ENCODE measurements around the gene ACOX1.
A peak's percentile ranks its signal among the peaks of the same experiment; 100 is the strongest.

ACOX1 gene

DNA sequence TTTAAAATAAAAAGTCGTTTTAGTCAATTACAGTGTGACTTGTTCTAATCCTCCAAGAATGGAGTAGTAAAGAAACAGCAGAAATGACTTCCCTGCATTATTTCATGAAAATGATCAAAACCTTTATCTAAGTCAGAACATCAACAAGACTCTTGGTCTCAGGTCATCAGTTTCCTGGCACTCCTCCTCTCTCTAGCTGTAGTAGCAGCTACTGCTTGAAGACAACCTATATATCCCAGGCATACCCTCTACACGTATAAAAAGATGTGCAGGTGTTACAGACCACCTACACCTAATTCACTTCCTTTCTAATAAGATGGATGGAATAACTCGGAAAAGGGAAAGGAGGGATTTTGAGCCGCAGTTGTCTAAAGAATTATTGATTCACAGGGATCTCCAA is 36.5 kb downstream of the ACOX1 start:
- no peak for DNase-seq (ENCODE audit: insufficient read length)
- FAIRE-seq = no peak
- TF ChIP-seq TAF1 (IDR thresholded peaks at IDR 0.05; ENCODE audit: borderline replicate concordance, low read depth, low read length) (no peak), POLR2AphosphoS5 (IDR thresholded peaks at IDR 0.05; ENCODE audit: low read depth, low read length) (no peak), POLR2A (IDR thresholded peaks at IDR 0.05; ENCODE audit: low read depth, low read length) (no peak)

DNA sequence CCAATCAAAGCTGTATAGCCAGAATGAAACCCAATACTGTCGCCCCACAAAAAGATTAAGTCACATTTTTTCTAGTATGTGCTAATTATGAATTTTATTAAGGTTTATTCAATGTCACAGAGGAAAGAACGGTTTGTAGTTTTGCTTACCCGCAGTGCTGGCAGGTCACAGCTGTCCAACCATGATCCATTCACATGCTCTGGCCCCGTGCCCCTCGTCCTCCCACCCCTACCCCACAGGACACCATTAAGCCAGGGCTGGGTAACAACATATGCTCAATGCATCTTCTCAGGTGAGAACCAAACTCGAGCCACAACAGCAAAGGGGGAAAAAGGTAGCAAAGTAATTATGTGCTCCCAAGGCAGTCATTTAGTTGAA is 37.5 kb downstream of the ACOX1 start:
- FAIRE-seq (no peak), DNase-seq (ENCODE audit: insufficient read length) (no peak)
- TF ChIP-seq POLR2AphosphoS5 (IDR thresholded peaks at IDR 0.05; ENCODE audit: low read depth, low read length) (no peak), POLR2A (IDR thresholded peaks at IDR 0.05; ENCODE audit: low read depth, low read length) (no peak), TAF1 (IDR thresholded peaks at IDR 0.05; ENCODE audit: borderline replicate concordance, low read depth, low read length) (no peak)

DNA sequence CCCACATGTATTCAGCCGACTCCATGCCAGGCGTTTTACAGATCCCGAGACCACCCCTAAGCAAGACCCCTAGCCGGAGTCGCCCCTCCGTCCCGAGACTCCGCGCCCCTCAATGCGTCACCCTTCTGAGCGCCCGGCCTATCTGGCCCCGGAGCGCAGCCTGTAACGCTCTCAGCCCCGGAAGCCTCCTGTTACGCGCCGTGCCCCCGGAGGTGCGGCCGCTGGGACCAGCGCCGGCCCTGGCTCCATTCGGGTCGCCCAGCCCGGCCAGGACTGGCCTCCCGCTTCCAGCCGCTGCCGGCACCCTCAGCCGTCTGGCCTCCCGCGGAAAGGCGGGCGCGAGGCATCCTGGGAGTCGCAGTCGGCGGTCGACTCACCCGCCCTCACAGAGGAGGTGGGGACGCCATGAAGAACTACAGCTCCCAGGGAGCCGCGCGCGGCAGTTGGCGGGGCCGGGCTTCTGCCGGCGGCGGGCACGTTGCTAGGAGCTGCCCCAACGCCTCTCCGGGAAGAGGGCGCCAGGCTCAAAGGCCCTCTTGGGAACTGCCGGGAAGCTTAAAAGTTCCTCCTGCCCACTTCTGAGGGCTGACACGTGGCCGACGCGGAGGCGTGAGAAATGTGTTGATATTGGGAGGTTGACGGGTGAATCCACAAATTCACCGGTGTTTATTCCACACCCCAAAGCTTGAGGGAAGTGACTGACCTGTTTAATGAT is 38.1 kb downstream of the ACOX1 start, which contains the start of gene FBF1:
Gene FBF1 (minus strand): TSS at position 316 of the 715 bp plus-strand sequence. CDS start 2,893 bp downstream, outside the sequence.
- peak; percentile 98 for DNase-seq (ENCODE audit: insufficient read length)
- peak; percentile 92 for FAIRE-seq
- TF ChIP-seq POLR2AphosphoS5 (IDR thresholded peaks at IDR 0.05; ENCODE audit: low read depth, low read length) (peak; percentile 79), TAF1 (IDR thresholded peaks at IDR 0.05; ENCODE audit: borderline replicate concordance, low read depth, low read length) (no peak), POLR2A (IDR thresholded peaks at IDR 0.05; ENCODE audit: low read depth, low read length) (peak; percentile 93)

DNA sequence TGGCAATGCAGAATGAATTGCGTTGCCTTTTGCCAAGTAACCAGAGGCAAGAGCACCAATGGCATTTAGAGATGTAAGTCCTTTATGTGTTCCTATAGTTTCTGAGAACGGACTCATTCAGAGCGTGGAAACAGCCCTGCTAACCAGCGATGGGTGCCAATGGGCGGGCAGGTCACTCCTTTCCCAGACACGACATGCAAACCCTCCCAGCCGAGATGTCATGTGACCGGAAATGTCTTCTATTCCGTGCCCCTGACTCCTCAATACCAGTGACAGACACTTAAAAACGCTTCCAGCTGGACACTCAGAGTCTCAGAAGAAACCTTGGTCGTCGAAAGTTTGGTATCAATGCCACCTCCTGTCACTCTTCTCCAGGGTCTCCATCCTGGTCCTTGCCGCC is 41.3 kb downstream of the ACOX1 start:
- FAIRE-seq = no peak
- TF ChIP-seq POLR2AphosphoS5 (IDR thresholded peaks at IDR 0.05; ENCODE audit: low read depth, low read length) (no peak), TAF1 (IDR thresholded peaks at IDR 0.05; ENCODE audit: borderline replicate concordance, low read depth, low read length) (no peak), POLR2A (IDR thresholded peaks at IDR 0.05; ENCODE audit: low read depth, low read length) (no peak)
- no peak for DNase-seq (ENCODE audit: insufficient read length)

DNA sequence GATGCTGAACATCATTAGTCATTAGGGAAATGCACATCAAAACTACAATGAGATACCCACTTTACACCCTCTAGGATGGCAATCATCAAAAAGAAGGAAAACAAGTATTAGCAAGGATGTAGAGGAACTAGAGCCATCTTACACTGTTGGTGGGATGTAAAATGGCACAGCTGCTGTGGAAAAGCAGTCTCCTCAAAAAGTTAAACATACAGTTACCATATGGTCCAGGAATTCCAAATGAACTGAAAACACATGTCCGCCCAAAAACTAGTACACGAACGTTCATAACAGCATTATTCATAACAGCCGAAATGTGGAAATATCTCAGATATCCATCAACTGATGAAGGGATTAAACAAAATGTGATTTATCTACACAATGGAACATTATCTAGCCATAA is 45.2 kb downstream of the ACOX1 start:
- DNase-seq (ENCODE audit: insufficient read length) = no peak
- no peak for FAIRE-seq
- no peak for TF ChIP-seq TAF1 (IDR thresholded peaks at IDR 0.05; ENCODE audit: borderline replicate concordance, low read depth, low read length)
- TF ChIP-seq POLR2AphosphoS5 (IDR thresholded peaks at IDR 0.05; ENCODE audit: low read depth, low read length) = no peak
- TF ChIP-seq POLR2A (IDR thresholded peaks at IDR 0.05; ENCODE audit: low read depth, low read length) = no peak

DNA sequence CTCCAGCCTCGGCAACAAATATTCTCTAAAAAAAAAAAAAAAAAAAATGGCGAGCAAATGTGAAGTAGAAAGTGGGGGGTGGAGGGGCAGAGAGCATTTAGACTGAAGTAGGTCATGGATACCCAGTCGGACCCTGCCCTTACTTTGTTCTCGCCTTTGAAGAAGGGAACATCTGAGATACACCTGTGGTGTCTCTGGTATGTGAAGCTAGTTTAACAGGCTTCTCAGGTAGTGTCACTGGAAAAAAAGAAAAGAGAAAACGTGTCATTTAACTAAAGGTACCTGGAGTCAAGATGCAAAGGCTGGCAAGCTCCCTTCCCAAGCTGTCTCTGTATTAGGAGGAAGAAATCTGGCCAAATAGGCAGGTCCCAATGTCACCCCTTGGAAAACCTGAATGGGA is 46.1 kb downstream of the ACOX1 start:
- no peak for FAIRE-seq

DNA sequence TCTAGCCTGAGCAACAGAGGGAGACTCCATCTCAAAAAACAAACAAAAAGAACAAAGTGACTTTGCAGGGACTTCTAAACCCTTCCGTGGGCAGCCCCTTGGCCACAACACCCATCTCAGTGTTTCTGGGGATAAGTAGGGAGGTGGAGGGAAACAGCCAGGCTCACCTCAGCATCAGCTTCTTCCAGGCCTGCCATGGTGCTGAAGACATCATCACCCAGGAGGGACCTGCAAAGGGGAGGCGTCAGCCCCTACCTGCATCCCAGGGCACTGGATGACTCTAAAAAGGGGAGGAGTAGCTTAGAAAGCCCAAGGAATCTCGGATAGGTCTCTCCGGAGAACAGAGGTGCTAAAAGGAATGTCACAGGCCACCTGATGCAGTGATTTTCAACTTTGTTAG is 47.9 kb downstream of the ACOX1 start:
- DNase-seq (ENCODE audit: insufficient read length) = no peak
- FAIRE-seq = no peak
- TF ChIP-seq POLR2A (IDR thresholded peaks at IDR 0.05; ENCODE audit: low read depth, low read length) (no peak), POLR2AphosphoS5 (IDR thresholded peaks at IDR 0.05; ENCODE audit: low read depth, low read length) (no peak), TAF1 (IDR thresholded peaks at IDR 0.05; ENCODE audit: borderline replicate concordance, low read depth, low read length) (no peak)

More for the DNA sequence above, 46.1 kb downstream of the ACOX1 start:
- no peak for DNase-seq (ENCODE audit: insufficient read length)
- TF ChIP-seq POLR2AphosphoS5 (IDR thresholded peaks at IDR 0.05; ENCODE audit: low read depth, low read length) = no peak
- no peak for TF ChIP-seq POLR2A (IDR thresholded peaks at IDR 0.05; ENCODE audit: low read depth, low read length)
- no peak for TF ChIP-seq TAF1 (IDR thresholded peaks at IDR 0.05; ENCODE audit: borderline replicate concordance, low read depth, low read length)

DNA sequence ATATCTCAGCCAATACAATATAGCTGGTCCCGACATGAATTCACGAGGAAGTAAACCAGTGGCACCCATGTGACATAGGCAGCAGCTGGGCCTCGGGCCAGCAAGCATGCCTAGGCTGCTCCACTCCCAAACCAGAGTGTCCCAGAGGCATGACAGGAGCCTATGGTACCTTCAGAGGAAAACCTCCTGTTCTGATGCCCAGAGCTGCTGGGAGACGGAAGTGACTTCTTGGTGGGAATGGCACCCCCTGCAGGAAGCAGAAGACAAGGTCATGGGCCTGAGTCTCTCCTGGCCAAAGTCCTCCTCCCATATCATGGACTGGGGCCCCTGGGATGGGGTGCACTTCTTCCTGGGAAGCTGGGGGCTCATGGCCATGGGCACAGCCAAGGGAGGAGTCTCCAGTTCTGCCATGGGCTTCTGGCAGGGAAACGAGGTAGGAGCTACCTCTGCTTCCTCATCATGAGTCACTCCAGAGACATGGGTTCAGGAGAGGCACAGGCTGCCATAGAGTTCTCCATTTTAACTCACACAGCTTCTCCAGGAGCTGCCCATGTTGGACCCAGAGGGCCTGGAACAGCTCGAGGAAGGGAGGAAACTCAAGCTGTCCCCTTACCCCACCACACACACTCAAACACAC is 51.6 kb downstream of the ACOX1 start:
- peak; percentile 50 for DNase-seq (ENCODE audit: insufficient read length)

DNA sequence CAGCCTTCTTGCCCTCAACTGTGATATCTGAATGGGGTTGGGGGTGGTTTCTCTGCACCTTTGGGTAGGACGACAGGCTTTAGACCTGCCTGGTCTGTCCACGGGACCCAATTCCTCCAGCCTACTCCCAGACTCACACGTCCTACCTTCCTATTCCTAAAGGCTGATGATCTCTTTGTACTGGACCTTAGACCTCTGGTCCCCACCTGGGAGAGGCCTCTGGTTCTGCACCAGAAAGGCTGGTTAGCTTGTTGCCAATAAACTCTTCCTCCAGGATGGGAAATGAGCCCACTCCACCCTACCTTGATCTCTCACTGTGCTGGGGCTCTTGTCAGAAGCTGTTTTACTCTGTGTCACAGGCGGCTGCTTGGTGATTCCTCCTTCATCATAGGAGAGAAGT is 52.5 kb downstream of the ACOX1 start:
- no peak for DNase-seq (ENCODE audit: insufficient read length)
- TF ChIP-seq TAF1 (IDR thresholded peaks at IDR 0.05; ENCODE audit: borderline replicate concordance, low read depth, low read length) (no peak), POLR2AphosphoS5 (IDR thresholded peaks at IDR 0.05; ENCODE audit: low read depth, low read length) (no peak), POLR2A (IDR thresholded peaks at IDR 0.05; ENCODE audit: low read depth, low read length) (no peak)
- no peak for FAIRE-seq

More for the DNA sequence above, 51.6 kb downstream of the ACOX1 start:
- TF ChIP-seq POLR2AphosphoS5 (IDR thresholded peaks at IDR 0.05; ENCODE audit: low read depth, low read length) (no peak), POLR2A (IDR thresholded peaks at IDR 0.05; ENCODE audit: low read depth, low read length) (no peak), TAF1 (IDR thresholded peaks at IDR 0.05; ENCODE audit: borderline replicate concordance, low read depth, low read length) (no peak)
- peak; percentile 73 for FAIRE-seq

DNA sequence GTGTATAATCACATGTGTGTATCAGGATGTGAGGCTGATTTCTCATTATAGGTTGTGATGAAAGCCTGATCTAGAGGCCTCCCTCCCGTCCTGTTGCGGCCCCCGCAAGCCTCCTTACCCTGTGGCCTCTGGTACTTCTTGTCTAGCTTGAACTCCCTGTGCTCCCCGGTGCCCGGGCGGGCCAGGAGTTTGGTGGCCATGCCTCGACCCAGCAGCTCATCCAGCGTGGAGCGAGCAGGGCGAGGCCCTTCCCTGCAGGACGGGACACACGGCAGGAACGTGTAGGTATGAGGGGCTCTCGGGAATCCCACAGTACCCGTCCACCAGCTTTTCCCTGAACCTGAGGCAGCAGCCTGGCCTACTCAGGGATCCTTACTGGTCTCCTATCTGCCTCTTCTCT is 53.1 kb downstream of the ACOX1 start:
- TF ChIP-seq POLR2AphosphoS5 (IDR thresholded peaks at IDR 0.05; ENCODE audit: low read depth, low read length) (no peak), POLR2A (IDR thresholded peaks at IDR 0.05; ENCODE audit: low read depth, low read length) (no peak), TAF1 (IDR thresholded peaks at IDR 0.05; ENCODE audit: borderline replicate concordance, low read depth, low read length) (no peak)
- FAIRE-seq (no peak), DNase-seq (ENCODE audit: insufficient read length) (no peak)

DNA sequence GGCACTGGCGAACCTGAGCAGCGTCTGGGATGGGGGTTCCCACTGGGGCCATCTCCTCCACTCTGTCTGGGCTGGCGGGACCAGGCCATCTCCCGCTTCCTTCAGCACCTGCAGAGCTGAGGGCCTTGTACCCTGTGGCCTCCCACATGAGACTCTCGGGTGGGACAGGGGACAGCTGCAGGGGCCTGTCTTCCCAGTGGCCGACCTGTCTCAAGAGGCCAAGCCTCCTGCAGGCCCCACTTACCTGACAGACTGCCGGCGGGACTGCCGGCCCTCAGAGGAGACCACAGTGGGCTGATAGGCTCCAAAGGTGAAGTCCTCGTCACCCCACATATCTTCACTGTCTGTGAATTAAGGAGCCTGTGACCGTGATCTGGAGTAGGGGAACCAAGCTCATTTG is 53.9 kb downstream of the ACOX1 start:
- FAIRE-seq (no peak), DNase-seq (ENCODE audit: insufficient read length) (no peak)
- TF ChIP-seq POLR2AphosphoS5 (IDR thresholded peaks at IDR 0.05; ENCODE audit: low read depth, low read length) (no peak), TAF1 (IDR thresholded peaks at IDR 0.05; ENCODE audit: borderline replicate concordance, low read depth, low read length) (no peak), POLR2A (IDR thresholded peaks at IDR 0.05; ENCODE audit: low read depth, low read length) (no peak)
